ENCODE data around the gene HS2ST1.
"Not testable (repeated sequence)": the region's sequence is repeated elsewhere in the genome, so short reads cannot be mapped to it uniquely, and the experiment has no call there.

The HS2ST1 gene

GRCh38 chr1:86914601-86914997 lies at the start of gene HS2ST1:
Gene HS2ST1, plus strand, starts transcription at chr1:86914635.
- DNase-seq: no peak

DNA sequence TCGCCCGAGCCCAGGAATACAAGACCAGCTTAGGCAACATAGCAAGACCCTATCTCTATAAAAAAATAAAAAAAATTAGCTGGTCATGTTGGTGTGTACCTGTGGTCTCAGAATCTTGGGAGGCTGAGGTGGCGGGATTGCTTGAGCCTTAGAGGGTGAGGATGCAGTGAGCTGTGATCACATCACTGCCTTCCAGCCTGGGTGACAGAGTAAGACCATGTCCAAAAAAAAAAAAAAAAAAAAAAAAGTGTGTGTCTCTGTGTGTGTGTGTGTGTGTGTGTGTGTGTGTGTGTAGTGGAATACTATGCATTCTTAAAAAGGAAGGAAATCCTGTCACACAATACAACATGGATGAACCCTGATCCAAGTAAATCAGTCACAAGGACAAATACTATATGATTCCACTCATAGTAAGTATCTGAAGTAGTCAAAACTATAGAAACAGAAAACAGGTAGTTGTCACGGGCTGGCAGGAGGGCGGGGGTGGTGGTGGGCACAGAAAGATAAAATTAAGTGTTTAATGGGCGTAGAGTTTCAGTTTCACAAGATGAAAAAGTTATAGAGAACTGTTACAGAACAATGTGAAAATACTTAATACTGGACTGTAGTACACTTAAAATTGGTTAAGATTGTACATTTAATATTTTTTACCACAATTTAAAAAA lies 48.3 kb upstream of the HS2ST1 start:
- DNase-seq: no peak

GRCh38 chr1:86866665-86867064 lies 47.8 kb upstream of the HS2ST1 start:
- no peak for DNase-seq

DNA sequence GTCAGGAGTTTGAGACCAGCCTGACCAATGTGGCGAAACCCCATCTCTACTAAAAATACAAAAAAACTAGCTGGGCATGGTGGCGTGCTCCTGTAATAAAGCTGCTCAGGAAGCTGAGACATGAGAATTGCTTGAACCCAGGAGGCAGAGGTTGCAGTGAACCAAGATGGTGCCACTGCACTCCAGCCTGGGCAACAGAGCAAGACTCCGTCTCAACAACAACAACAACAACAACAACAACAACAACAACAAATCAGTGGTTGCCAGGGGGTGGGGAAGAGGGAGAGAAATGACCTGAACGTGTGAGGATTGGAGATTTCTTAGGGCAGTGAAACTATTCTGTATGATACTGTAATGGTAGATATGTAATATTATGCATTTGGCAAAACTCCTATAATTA lies 47.2 kb upstream of the HS2ST1 start:
- not testable (repeated sequence) for DNase-seq

GRCh38 chr1:86868477-86868876 lies 46.0 kb upstream of the HS2ST1 start:
- no peak for DNase-seq

DNA sequence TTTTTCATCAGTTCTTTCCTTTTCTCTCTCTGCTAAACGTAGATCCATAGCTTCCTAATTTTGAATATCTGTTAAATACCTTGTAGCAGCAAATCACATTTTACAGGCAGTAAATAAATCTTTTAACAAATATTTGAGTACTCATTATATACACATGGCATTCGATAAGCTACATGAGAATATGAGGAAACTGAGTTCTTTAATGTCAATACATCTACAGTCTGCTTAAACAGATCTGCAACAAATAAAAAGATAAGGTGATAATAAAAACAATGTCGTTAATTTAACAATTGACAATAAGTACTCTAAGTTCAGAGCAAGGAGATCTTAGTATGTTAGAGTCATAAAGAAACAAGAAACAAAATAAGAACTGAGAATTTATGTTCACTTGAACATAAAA lies 43.4 kb upstream of the HS2ST1 start:
- no peak for DNase-seq

- peak; percentile 1 for DNase-seq
These were observed 42.3 kb upstream of the HS2ST1 start for GRCh38 chr1:86872086-86872485.

GRCh38 chr1:86875722-86876121 lies 38.7 kb upstream of the HS2ST1 start:
- no peak for DNase-seq

DNA sequence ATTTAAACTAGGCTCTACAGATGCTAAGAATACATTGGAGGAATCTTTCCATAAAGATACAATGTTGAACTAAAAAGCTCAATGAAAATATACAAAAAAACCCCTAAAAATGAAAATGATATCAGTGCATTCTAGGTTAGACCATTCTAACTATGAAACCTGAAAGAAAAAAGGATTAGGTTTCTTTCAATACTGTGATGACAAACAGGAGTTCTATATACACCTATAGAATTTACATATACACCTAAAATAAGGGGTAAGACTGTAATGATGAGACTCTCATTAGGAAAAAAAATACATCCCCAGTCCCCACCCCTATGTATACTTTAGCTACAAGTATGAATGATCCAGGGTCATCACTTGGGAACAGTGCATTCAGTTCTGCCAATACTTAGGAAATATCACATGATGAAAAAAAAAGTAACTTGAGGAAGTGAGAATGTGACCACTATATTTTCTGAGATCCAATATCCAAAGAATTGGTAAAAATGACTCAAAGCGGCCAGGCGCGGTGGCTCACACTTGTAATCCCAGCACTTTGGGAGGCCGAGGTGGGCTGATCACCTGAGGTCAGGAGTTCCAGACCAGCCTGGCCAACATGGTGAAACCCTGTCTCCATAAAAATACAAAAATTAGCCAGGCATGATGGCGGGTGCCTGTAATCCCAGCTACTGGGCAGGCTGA lies 26.8 kb upstream of the HS2ST1 start:
- no peak for DNase-seq

GRCh38 chr1:86888327-86888726 lies 26.1 kb upstream of the HS2ST1 start:
- DNase-seq: no peak

GRCh38 chr1:86899401-86899800 lies 15.0 kb upstream of the HS2ST1 start:
- DNase-seq: not testable (repeated sequence)

DNA sequence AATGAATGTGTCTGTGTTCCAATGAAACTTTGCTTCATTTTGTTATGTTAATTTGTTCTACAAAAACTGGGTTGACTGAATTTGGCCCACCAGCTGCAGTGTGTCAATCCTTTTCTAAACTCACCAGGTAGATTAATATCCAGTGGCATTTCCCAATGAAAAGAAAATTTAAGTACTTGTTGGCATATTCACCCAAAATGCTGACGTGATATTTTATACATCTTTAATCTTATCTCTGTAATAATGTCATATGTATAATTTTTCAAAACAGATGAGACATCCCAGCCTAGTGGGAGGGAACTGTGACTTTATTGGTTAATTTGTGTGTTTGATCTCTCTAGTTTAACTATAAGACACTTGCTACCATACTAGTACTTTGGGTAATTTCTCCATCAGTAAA lies 8.6 kb upstream of the HS2ST1 start:
- DNase-seq: no peak

GRCh38 chr1:86906419-86906818 lies 8.0 kb upstream of the HS2ST1 start:
- DNase-seq: peak; percentile 70

DNA sequence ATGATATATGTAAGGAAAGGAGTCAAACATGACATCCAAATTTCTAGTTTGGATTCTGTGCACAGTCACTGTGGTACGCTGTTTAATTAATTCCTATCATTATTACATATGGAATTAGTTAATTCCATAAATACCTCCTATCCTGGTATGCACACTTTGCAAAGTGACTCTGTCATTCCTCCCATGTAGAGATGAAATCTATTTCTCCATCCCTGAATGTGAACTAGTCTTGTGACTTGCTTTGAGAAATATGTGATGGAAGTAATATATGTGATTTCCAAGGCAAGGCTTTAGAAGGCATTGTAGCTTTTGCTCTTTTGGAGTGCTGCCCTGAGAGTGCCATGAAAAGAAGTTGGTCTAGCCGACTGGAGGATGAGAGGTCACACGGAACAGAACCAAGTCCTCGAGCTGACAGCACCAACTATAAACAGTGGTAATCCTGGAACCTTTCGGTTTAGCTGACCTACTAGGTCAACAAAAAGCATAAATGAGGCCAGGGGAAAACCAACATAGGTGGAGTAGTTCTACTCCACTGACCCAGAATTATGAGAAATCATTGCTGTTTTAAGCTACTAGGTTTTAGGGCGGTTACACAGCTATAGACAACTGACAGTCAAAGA lies 2.0 kb upstream of the HS2ST1 start:
- DNase-seq: peak; percentile 2

GRCh38 chr1:86913399-86913895 lies 988 bp upstream of the HS2ST1 start:
- peak; percentile 39 for DNase-seq

GRCh38 chr1:86913896-86914600 lies 387 bp upstream of the HS2ST1 start, which contains the start of gene SELENOF:
Gene SELENOF, minus strand, starts transcription at chr1:86914126. Its CDS starts 15 bp downstream, at chr1:86914111.
- DNase-seq: peak; percentile 100

DNA sequence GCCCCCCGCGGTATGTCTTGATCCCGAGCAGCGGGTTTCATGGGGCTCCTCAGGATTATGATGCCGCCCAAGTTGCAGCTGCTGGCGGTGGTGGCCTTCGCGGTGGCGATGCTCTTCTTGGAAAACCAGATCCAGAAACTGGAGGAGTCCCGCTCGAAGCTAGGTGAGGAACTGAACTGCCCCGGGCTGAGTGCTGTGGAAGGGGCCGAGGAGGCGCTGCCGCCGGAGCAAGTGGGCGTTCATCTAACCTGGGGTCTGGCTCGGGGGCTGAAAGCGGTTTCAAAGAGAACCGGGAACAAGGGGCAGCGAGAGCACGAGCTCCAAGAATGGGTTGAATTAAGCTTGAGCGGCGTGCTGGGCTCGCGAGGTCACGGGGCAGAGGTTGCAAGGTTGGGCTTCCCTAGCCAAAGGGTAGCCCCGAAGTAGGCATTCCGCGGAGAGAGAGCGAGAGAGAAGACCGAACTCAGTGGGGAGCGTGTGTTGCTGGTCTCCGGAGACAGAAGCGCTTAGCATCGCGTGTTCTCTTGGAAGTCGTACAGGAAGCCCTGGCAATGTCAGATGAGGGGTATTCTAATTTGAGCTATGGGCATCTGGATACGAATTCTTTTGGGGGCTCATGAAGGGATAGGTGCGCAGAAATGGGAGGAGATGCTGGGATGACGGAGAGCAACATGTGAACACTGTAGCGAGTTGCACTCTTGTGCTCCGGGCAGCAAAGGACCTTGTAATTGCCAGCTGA lies 732 bp downstream of the HS2ST1 start:
- DNase-seq: peak; percentile 55

DNA sequence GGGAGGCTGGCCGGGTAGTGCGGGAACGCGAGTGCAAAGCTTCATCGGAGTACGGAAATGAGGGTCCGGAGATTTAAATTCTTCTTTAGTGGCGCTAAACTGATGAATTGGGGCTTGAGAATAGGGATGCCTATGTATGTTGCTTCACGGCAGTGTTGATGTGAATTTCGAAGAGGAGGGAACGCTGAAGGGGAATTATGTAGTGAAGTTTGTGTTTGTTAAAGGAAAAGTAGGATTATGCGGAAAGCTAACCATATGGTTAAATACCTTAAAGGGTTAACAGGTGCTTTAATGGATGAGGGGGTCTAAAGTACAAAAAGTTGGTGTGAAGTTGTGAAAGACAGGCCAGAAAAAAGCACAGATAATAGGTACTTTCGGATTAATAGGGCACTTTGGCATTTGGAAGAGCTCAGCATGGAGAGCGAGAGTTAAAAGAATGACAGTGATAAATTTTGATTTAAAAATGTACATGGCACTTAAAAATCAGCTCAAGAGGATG lies 1.4 kb downstream of the HS2ST1 start:
- DNase-seq: peak; percentile 9

DNA sequence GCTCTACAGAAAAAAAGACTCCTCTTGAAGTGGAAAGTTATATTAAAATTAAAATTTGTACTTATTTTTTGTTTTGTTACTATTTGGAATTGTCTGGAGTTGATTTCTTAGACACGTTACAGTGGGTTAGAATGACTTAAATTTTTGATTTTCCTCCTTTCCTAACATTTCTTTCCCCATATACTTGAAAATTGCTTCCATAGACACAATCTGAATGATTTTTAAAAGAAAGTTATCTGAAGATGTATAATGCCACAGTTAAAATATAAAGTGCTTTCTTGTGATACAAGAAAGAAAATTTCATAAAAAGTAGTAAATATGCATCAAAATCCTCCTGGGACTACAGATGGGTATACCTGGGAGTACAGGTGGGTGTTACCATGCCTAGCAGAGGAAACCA lies 2.3 kb downstream of the HS2ST1 start:
- no peak for DNase-seq

DNA sequence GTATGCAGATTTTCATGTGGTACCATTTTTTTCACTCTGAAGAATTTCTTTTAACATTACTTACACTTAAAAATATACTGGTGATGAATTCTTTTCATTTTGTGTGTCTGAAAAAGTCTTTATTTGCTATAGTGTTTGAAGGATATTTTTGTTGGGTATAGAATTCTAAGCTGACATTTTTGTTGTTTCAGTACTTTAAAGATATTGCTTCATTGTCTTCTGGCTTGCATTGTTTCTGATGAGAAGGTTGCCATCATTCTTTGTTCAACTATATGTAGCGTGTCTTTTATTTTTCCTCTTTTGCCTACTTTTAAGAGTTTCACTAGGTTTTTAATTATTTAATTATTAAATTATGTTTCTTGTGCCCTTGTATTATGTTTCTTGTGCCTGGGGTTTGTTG lies 8.0 kb downstream of the HS2ST1 start:
- DNase-seq: no peak

- no peak for DNase-seq
These were observed 10.0 kb downstream of the HS2ST1 start for GRCh38 chr1:86924324-86924960.

DNA sequence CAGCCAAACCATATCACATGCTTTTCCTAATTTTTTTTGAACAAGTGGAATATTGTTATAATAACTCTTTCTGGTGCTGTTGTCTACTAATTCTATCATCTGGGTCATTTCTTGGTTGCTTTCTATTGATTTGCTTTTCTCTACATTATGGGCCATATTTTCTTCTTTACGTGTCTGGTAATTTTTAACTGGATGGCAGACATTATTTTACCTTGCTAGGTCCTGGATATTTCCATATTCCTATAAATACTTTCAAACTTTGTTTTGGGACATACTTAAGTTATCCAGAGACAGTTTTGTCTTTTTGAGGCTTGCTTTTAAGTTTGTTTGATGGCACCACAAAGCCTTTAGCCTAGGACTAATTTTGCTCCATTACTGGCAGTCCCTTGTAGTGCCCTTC lies 11.3 kb downstream of the HS2ST1 start:
- DNase-seq: no peak
